GM18526 (cell line): Measurements from ENCODE around the gene CDH3.

ENCODE experiments used
- POLR2A ChIP-seq: IDR thresholded peaks from 3 replicates; pipeline ENCODE4 v1.6.1; 2011; ENCODE audit not compliant: insufficient read length; ENCODE audit errors: extremely low read depth

CDH3 gene

DNA sequence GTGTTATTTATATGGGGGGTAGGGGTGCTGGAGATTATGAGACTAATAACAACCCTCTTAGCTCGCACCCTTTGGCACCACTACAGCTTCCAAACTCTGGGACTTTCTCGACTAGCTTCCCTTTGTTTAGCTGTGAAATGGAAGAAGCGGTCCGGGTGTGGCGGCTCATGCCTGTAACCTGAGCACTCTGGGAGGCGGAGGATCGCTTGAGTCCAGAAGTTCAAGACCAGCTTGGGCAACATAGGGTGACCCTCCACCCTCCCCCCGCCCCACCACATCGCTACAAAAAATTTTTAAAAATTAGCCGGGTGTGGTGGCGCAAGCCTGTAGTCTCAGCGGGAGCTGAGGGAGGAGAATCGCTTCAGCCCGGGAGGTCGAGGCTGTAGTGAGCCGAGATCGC lies 814 bp upstream of the CDH3 start:
- TF ChIP-seq POLR2A, result no peak

DNA sequence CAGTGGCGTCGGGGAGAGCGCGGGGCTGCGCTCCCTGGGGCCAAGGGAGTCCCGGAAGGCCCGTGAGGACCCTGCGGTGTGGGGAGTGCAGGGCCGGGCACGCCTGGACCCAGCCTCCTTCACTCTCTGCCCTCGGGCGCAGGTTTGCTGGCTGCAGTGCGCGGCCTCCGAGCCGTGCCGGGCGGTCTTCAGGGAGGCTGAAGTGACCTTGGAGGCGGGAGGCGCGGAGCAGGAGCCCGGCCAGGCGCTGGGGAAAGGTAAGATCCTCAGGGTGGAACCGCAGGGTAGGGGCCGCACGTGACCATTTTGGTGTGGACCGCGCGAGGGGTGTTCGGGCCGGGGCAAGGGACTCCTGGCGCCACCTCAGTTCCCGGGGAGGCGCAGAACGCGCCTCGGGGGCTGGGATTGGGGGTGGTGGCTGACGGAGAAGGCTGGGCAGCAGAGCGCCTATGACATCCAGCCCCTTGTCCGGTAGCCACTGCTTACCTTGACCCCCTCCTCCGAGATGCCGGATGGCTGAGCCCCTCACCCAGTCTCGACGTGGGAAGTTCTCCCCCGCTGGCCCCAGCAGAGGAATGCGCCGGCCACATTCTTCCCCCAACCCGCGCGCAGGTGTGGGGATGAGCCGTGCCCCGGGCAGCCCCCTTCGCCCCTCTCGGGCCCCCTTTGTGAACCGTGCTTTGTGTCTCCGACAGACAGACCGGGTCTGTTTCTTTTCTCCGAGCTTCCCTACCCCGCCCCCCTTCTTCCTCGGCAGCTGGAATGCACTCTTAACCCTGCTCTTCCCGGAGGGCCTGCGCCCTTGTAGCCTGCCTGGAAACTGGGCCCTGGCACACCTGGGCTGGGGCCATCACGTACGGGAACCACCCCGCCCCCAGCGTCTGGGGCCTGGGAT lies 631 bp downstream of the CDH3 start:
- TF ChIP-seq POLR2A, result no peak

DNA sequence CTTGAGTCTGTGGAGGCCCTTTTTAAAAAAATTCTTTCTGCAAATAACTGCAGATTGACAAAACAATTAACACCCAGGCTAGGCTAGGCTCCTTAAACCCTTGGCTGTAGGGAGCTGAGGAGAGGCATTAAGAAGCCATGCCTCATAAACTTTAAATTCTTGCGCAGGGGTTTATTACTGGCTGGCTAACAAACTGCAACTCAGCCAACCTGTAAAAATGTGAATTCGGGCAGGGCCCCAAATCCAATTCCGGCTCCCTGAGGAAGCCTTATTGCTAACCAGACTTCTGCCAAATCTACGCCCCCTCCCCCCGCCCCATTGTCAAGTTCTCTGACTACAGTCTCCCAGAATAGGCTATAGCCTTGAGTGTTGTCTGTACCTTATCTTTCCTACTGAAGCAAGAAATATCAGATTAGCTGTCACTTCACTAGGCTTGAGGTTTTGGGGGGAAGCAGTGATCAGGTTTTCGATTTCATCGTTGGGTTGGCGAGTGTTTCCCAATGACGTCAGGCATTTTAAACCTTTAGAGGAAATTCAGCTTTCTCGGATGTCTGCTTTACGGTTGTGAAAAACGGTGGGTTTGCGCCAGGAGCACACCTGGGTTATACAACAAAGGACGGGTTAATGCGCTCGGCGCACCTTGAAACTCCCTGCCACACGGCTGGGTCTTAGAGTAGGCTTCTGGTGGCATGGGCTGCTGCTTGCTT lies 2.0 kb downstream of the CDH3 start:
- no peak for TF ChIP-seq POLR2A

DNA sequence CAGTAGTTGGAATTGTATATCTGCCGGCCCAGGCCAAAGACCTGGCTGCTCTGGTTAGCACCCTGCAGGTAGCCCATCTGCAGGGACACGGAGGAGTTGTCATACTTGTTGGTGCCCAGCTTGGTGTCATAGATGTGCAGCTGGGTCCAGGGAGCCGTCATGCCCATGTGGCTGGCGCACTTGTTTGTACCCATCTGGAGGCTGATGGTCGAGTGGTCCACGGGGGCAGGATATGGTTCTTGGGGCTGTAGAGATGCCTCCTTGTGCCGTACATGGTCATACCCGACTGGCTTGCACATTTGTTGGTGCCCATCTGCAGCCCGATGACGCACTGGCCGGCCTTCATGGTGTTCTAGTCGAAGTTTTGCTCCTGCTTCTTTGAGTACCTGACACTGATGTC lies 6.0 kb downstream of the CDH3 start:
- no peak for TF ChIP-seq POLR2A

DNA sequence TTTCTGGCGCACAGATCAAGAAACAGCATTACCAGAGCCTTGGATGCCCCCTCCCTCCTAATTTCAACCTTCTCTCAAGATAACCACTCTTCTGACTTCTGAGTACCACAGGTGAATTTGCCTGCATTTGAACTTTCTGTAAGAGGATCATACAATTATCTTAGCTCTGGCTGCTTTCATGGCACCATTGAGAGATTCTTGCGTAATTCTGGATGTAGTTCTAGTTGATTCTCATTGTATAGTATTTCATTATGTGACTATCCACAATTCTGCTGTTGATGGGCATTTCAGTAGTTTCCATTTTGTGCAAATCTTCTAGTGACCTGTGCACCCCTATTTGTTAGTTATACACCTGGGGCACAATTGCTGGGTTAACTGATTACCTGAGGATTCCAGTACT lies 7.5 kb downstream of the CDH3 start:
- TF ChIP-seq POLR2A, result no peak

DNA sequence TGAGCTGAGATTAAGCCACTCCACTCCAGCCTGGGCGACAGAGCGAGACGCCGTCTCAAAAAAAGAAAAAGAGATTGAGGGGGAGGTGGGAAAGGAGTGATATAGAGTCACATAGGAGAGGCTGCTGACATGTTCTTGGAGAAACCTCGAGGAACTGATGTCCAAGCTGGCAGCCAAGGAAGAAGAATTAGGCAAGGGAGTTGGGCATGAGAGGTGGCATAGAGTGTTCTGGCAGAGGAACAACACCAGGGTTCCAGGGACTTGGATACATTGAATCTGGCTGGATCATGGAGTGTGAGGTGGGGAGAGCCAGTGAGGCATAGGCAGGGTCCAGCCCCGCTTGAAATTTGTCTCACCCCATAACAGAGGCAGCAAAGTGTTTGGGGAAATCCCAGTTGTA lies 10.7 kb downstream of the CDH3 start:
- TF ChIP-seq POLR2A, result no peak

DNA sequence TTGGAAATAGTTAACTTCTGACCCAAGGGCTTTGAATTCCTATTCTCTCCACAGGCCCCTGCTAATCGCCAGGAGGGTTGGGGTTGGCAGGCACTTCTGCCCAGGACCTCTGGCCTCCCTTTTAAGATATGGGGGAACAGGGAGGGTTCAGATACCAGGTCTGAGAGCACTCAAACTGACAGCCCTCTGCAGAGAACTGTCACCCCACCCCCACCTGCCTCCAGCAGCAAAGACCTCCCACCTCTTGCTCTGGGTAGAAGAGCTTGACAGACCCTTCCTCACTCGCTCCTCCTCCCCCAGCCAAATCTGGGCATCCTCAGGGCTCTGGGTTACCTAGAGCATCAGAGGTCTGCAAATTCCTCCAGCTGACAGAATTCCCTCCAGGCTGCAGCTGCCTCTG lies 11.6 kb downstream of the CDH3 start:
- no peak for TF ChIP-seq POLR2A

DNA sequence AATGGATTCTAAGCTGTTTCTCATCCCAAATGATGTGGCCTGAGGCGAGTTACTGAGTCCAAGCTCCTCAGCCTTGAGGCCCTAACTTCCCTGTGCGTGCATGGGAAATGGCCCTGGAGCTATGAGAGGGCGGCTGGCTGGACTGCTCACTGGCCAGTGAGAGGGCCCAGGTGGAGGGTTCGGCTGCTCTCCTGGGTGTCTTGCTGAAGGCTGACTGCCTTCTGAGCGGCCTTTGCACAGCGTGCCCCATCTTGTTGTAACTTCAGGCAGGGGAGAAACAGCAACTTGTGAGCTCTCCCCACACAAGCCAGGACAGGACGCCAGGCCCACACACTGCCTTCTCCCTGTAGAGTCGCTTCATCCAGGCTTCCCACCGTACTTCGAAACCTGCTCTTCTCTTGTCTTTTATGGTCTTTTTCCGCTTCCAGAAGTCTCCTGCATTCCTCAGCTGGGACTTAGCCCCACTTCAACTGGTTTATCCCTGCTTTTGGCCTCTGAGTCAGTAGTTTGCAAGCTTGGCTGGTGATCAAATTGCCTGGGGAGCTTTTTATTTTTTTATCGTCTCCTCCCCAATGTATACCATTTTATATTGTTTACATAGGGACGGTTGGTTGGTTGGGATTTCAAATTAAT lies 13.3 kb downstream of the CDH3 start:
- TF ChIP-seq POLR2A, result no peak

DNA sequence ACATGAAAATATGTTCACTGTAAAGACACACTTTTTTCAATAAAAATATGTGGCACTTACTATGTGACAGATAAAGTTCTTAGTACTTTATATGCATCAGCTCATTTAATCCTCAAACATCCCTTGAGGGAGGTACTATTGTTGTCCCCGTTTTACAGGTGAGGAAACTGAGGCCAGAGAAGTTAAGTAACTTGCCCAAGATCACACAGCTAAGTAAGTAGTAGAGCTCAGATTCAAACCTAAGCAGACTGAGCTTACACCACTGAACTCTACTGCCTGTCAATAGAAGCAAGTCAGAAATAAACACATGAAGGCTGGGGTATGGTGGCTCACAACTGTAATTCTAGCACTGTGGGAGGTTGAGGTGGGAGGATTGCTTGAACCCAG lies 13.9 kb downstream of the CDH3 start:
- TF ChIP-seq POLR2A, result no peak

DNA sequence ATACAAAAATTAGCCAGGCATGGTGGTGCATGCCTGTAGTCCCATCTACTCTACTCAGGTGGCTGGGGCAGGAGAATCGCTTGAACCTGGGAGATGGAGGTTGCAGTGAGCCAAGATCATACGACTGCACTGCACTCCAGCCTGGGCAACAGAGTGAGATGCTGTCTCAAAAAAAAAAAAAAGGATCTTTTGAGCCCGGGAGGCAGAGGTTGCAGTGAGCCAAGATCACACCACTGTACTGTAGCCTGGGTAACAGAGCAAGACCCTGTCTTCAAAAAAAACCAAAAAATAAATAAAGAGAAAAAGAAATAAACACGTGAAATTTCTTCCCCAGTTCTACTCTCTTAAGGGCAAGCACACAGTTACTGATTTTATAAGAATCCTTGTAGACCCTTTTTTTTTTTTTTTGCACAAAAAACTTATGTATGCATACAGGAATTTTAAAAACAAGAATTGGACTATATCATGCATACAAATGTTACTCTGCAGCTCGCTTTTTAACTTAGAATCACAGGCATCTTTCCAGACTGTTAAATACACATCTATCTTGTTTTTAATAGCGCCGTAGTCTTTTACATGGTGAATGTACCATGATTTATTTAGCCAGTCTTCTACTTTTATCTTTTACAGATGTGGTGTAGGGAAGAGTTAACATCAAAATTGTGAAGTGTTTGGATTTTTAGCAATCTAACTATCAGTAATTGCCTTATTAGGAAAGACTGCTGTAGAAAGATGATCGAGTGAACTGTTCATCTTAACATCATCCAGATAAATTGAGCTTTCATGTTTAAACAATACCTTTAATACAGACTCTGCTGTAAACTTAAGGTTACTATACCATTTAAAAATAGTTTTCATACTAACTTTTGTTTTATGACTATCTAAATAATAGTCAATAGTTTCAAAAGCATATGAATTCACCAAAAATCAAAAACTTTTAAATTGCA lies 14.6 kb downstream of the CDH3 start:
- no peak for TF ChIP-seq POLR2A

DNA sequence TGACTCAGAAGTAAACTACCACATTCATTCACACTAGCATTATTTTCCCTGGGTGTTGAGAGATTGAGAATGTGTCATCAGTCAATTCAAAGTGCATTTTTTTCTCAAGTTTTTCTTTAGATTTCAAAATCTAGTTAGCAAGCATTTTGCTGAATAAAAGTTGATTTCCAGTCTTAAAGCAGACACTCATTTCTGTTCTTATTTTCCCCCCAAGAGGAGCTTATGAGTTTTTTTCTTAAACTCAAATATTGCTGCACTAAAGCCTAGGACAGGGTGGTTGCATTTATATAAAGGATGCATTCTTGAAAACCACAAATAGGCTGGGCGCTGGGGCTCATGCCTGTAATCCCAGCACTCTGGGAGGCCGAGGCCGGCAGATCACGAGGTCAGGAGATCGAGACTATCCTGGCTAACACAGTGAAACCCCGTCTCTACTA lies 15.3 kb downstream of the CDH3 start:
- no peak for TF ChIP-seq POLR2A

DNA sequence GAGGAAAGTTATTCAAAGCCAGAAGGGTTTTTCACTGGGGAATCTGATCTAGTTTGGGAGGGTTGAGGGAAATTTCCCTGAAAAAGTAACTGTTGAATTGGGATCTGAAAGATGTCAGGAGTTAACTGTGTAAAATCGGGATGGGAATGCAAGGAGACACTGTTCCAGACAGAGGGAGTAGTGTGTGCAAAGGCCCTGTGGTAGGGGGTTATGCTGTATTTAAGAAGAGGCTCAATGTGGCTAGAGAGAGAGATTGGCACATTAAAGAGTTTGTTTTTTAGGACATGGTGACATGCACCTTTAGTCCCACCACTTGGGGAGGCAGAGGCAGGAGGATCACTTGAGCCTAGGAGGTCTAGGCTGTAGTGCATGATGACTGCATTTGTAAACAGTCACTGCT lies 16.9 kb downstream of the CDH3 start:
- no peak for TF ChIP-seq POLR2A

DNA sequence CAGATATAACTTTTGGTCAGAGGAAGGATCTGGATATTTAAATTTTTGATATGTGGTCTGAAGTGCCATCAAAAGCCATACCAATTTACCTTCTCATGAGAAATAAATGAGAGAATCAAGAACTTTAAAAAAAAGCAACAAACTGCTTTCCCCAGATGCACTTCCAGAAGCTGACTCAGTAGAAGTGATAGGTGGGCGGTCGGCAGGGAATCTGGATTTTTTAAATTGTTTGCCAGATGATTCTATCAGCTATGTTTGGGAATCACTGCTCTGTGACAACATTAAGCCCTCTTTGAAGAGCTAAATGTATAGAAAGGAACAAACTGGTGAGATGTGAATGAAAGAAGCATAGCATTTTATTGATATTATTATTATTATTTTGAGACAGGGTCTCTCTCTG lies 19.2 kb downstream of the CDH3 start:
- TF ChIP-seq POLR2A, result no peak

DNA sequence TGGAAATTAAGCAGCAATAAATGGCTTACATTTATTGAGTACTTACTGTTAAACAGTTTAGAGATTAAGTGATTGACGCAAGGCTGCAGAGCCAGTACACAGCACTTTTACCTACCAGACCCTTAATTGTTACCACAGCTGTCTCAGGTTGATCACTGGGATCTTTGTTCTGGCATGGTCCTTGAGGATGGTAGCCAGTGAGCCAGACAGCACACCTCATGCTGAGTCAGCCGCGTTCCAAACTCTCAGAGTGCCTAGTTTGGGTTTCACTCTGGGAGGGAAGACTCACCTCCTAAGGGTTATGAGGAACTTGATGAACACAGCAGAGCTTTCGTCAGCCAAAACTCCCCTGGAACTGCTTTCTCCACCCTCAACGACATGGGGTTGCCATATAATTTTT lies 20.4 kb downstream of the CDH3 start:
- no peak for TF ChIP-seq POLR2A

DNA sequence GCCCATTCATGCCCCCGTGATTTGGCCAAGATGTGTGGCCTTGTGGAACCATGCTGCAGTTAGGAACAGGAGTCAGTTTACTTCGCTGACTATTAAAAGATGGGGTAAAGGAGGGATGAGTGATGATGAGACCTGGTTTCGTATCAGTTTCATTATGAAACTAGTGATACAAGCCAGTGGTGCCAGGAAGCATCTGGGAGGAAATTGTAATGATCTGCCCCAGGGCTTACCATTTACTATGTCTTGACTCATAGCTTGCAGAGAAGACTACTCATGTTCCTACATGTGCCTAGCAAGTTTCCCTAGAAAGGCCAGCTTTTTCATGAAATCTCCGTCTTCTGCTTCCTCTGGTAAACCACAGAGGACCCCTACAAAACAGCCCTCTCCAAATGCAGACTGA lies 23.2 kb downstream of the CDH3 start:
- TF ChIP-seq POLR2A, result no peak
